VCaP (cell line): ENCODE data around the gene GAB2.

ENCODE experiments used
- H3K27ac ChIP-seq: fragments of 450-650 bp; 2 replicates; pipeline ENCODE4 v1.5.1; 2017
- CTCF ChIP-seq: fragments of 450-650 bp; conservative IDR thresholded peaks from 2 replicates; pipeline ENCODE4 v1.5.1; 2017; ENCODE audit warnings: mild to moderate bottlenecking, moderate library complexity

GAB2 gene

GRCh38 chr11:78419327-78419726, 1.7 kb upstream of the GAB2 start:
- H3K27ac ChIP-seq, result no peak overlapping the region
- TF ChIP-seq CTCF, result no peak

- peak overlapping the region; percentile 68; the same call in 1 of the 2 replicates for H3K27ac ChIP-seq
- TF ChIP-seq CTCF, result no peak
Observed at GRCh38 chr11:78418584-78419211, 1.1 kb upstream of the GAB2 start.

- TF ChIP-seq CTCF, result peak; percentile 45; the same call in 1 of the 2 replicates
- H3K27ac ChIP-seq, result peak overlapping the region; percentile 68
Observed at GRCh38 chr11:78417888-78418583, 416 bp upstream of the GAB2 start.

- H3K27ac ChIP-seq, result peak overlapping the region; percentile 68
- peak; percentile 76 for TF ChIP-seq CTCF
Observed at GRCh38 chr11:78416285-78417174, 1.1 kb downstream of the GAB2 start.

- TF ChIP-seq CTCF, result no peak
- H3K27ac ChIP-seq, result no peak overlapping the region
Observed at GRCh38 chr11:78415338-78415737, 2.3 kb downstream of the GAB2 start.

GRCh38 chr11:78414321-78415051, 3.1 kb downstream of the GAB2 start:
- TF ChIP-seq CTCF, result peak; percentile 85
- no peak overlapping the region for H3K27ac ChIP-seq
